BE2C (cell line): Measurements from ENCODE around the gene TIMP2.

ENCODE experiments used
- DNase-seq: peaks from one replicate; pipeline ENCODE4 v3.0.0-alpha.2; 2020
- H3K27me3 ChIP-seq: fragments of 250-450 bp; sonication (Bioruptor Pico); 2 replicates; pipeline ENCODE4 v1.5.1; 2020; ENCODE audit warnings: mild to moderate bottlenecking
- H3K36me3 ChIP-seq: fragments of 250-450 bp; sonication (Bioruptor Pico); 2 replicates; pipeline ENCODE4 v1.5.1; 2020; ENCODE audit warnings: mild to moderate bottlenecking
- H3K4me1 ChIP-seq: fragments of 250-450 bp; sonication (Bioruptor Pico); 2 replicates; pipeline ENCODE4 v1.5.1; 2020
- H3K4me3 ChIP-seq: 2 replicates; pipeline ENCODE4 v1.5.1; 2011; ENCODE audit warnings: low read depth, low read length
- H3K9me3 ChIP-seq: fragments of 250-450 bp; sonication (Bioruptor Pico); 2 replicates; pipeline ENCODE4 v1.5.1; 2020
- CTCF ChIP-seq: IDR thresholded peaks from 2 replicates; pipeline ENCODE4 v1.5.1; 2012; ENCODE audit warnings: mild to moderate bottlenecking, low read depth, low read length

Gene TIMP2

GRCh38 chr17:78815696-78816095, 109.5 kb downstream of the TIMP2 start:
- H3K36me3 ChIP-seq = peaks cover 95% of the 10 kb centered on the region
- DNase-seq = no peak
- H3K9me3 ChIP-seq = no peaks in the 10 kb centered on the region
- 0 out of 2 replicates have a peak, but pooled peaks cover 3% of the 10 kb centered on the region for H3K4me1 ChIP-seq
- no peak for TF ChIP-seq CTCF
- no peaks in the 10 kb centered on the region for H3K27me3 ChIP-seq
- H3K4me3 ChIP-seq = no peak overlapping the region

GRCh38 chr17:78812855-78813254, 112.3 kb downstream of the TIMP2 start:
- no peak for TF ChIP-seq CTCF
- H3K27me3 ChIP-seq = no peaks in the 10 kb centered on the region
- no peak overlapping the region for H3K4me3 ChIP-seq
- no peak for DNase-seq
- H3K4me1 ChIP-seq = no peaks in the 10 kb centered on the region
- H3K9me3 ChIP-seq = no peaks in the 10 kb centered on the region
- peaks cover 95% of the 10 kb centered on the region for H3K36me3 ChIP-seq

- Histone ChIP-seq H3K4me3 (no peak overlapping the region), H3K36me3 (peaks cover 90% of the 10 kb centered on the region), H3K9me3 (no peaks in the 10 kb centered on the region), H3K27me3 (no peaks in the 10 kb centered on the region), H3K4me1 (no peaks in the 10 kb centered on the region)
- TF ChIP-seq CTCF = no peak
- no peak for DNase-seq
Observed at GRCh38 chr17:78808163-78808562, 117.0 kb downstream of the TIMP2 start.

GRCh38 chr17:78806451-78806850, 118.7 kb downstream of the TIMP2 start:
- TF ChIP-seq CTCF = no peak
- no peak overlapping the region for H3K4me3 ChIP-seq
- H3K27me3 ChIP-seq = no peaks in the 10 kb centered on the region
- DNase-seq = no peak
- no peaks in the 10 kb centered on the region for H3K4me1 ChIP-seq
- peaks cover 88% of the 10 kb centered on the region for H3K36me3 ChIP-seq
- H3K9me3 ChIP-seq = no peaks in the 10 kb centered on the region

GRCh38 chr17:78805301-78805700, 119.9 kb downstream of the TIMP2 start:
- H3K27me3 ChIP-seq = no peaks in the 10 kb centered on the region
- no peak overlapping the region for H3K4me3 ChIP-seq
- no peak for TF ChIP-seq CTCF
- DNase-seq = no peak
- no peaks in the 10 kb centered on the region for H3K4me1 ChIP-seq
- H3K9me3 ChIP-seq = no peaks in the 10 kb centered on the region
- peaks cover 87% of the 10 kb centered on the region for H3K36me3 ChIP-seq

- TF ChIP-seq CTCF = no peak
- H3K36me3 ChIP-seq = peaks cover 85% of the 10 kb centered on the region
- H3K4me1 ChIP-seq = no peaks in the 10 kb centered on the region
- no peaks in the 10 kb centered on the region for H3K9me3 ChIP-seq
- DNase-seq = no peak
- H3K4me3 ChIP-seq = no peak overlapping the region
- H3K27me3 ChIP-seq = no peaks in the 10 kb centered on the region
Observed at GRCh38 chr17:78804777-78805176, 120.4 kb downstream of the TIMP2 start.
